Stimulated activated CD8-positive, alpha-beta memory T cell treated with anti-CD3 and anti-CD28 coated beads, Interleukin-15, amount 100 ng/mL, for 24 hours (primary cell): ENCODE measurements around the gene DUSP22.

Experiments
- DNase-seq: peaks from one replicate; pipeline ENCODE4 v3.0.0-alpha.2; 2020; ENCODE audit warnings: low read depth

DUSP22 gene

GRCh38 chr6:352474-352873 is 60.2 kb downstream of the DUSP22 start:
- DNase-seq, result no peak

- no peak for DNase-seq
Measured at GRCh38 chr6:352896-353470, 60.7 kb downstream of the DUSP22 start.

- no peak for DNase-seq
Measured at GRCh38 chr6:353642-354614, 61.6 kb downstream of the DUSP22 start.

- no peak for DNase-seq
Measured at GRCh38 chr6:354631-355280, 62.5 kb downstream of the DUSP22 start.

- DNase-seq, result no peak
Measured at GRCh38 chr6:355373-356208, 63.3 kb downstream of the DUSP22 start.

GRCh38 chr6:356828-357251 is 64.6 kb downstream of the DUSP22 start:
- DNase-seq, result no peak

GRCh38 chr6:357261-357790 is 65.0 kb downstream of the DUSP22 start:
- DNase-seq, result no peak

- DNase-seq, result no peak
Measured at GRCh38 chr6:357791-358341, 65.6 kb downstream of the DUSP22 start.

- DNase-seq, result no peak
Measured at GRCh38 chr6:358432-358831, 66.1 kb downstream of the DUSP22 start.

GRCh38 chr6:358847-359246 is 66.6 kb downstream of the DUSP22 start:
- DNase-seq, result no peak

GRCh38 chr6:359261-360035 is 67.2 kb downstream of the DUSP22 start:
- no peak for DNase-seq

GRCh38 chr6:360349-360748 is 68.1 kb downstream of the DUSP22 start:
- no peak for DNase-seq

GRCh38 chr6:360764-361373 is 68.6 kb downstream of the DUSP22 start:
- DNase-seq, result no peak

- DNase-seq, result no peak
Measured at GRCh38 chr6:361411-362132, 69.3 kb downstream of the DUSP22 start.

- DNase-seq, result no peak
Measured at GRCh38 chr6:362231-362923, 70.1 kb downstream of the DUSP22 start.

- DNase-seq, result no peak
Measured at GRCh38 chr6:362924-363249, 70.6 kb downstream of the DUSP22 start.

GRCh38 chr6:363291-363690 is 71.0 kb downstream of the DUSP22 start:
- DNase-seq, result no peak

GRCh38 chr6:363909-364308 is 71.6 kb downstream of the DUSP22 start:
- DNase-seq, result no peak
